ENCODE measurements around the gene PLRG1.

The PLRG1 gene

GRCh38 chr4:154559494-154560418 lies 9.6 kb upstream of the PLRG1 start:
- H3K4me3 Mint-ChIP-seq: no peak overlapping the region

GRCh38 chr4:154559141-154559493 lies 8.9 kb upstream of the PLRG1 start:
- Mint-ChIP-seq H3K4me3 (no peak overlapping the region), H3K36me3 (no peaks in the 10 kb centered on the region), H3K4me1 (ENCODE audit: low read depth) (no peaks in the 10 kb centered on the region), H3K27ac (no peak overlapping the region), H3K9me3 (ENCODE audit: low read depth) (no peaks in the 10 kb centered on the region), H3K27me3 (peaks cover 13% of the 10 kb centered on the region)

More at GRCh38 chr4:154559494-154560418, 9.6 kb upstream of the PLRG1 start:
- Mint-ChIP-seq H3K27ac (no peak overlapping the region), H3K4me1 (ENCODE audit: low read depth) (no peaks in the 10 kb centered on the region), H3K36me3 (no peaks in the 10 kb centered on the region), H3K9me3 (ENCODE audit: low read depth) (no peaks in the 10 kb centered on the region), H3K27me3 (peaks cover 13% of the 10 kb centered on the region)

- Mint-ChIP-seq H3K36me3 (peaks cover 2% of the 10 kb centered on the region), H3K9me3 (ENCODE audit: low read depth) (no peaks in the 10 kb centered on the region), H3K4me3 (peak overlapping the region; percentile 23), H3K4me1 (ENCODE audit: low read depth) (peaks cover 26% of the 10 kb centered on the region), H3K27ac (no peak overlapping the region), H3K27me3 (no peaks in the 10 kb centered on the region)
Measured at GRCh38 chr4:154551872-154552686, 1.9 kb upstream of the PLRG1 start.

- H3K27ac Mint-ChIP-seq: no peak overlapping the region
- H3K4me1 Mint-ChIP-seq (ENCODE audit: low read depth): peaks cover 27% of the 10 kb centered on the region
- peaks cover 6% of the 10 kb centered on the region for H3K36me3 Mint-ChIP-seq
- no peaks in the 10 kb centered on the region for H3K27me3 Mint-ChIP-seq
- no peak overlapping the region for H3K4me3 Mint-ChIP-seq
- no peaks in the 10 kb centered on the region for H3K9me3 Mint-ChIP-seq (ENCODE audit: low read depth)
Measured at GRCh38 chr4:154545689-154546088, 4.5 kb downstream of the PLRG1 start.

GRCh38 chr4:154542271-154542879 lies 7.8 kb downstream of the PLRG1 start:
- Mint-ChIP-seq H3K27ac (no peak overlapping the region), H3K4me1 (ENCODE audit: low read depth) (peaks cover 7% of the 10 kb centered on the region), H3K9me3 (ENCODE audit: low read depth) (no peaks in the 10 kb centered on the region), H3K27me3 (no peaks in the 10 kb centered on the region), H3K36me3 (peaks cover 6% of the 10 kb centered on the region), H3K4me3 (no peak overlapping the region)

- Mint-ChIP-seq H3K4me3 (no peak overlapping the region), H3K36me3 (no peaks in the 10 kb centered on the region), H3K27ac (no peak overlapping the region), H3K4me1 (ENCODE audit: low read depth) (no peaks in the 10 kb centered on the region), H3K27me3 (no peaks in the 10 kb centered on the region), H3K9me3 (ENCODE audit: low read depth) (no peaks in the 10 kb centered on the region)
Measured at GRCh38 chr4:154534296-154534695, 15.9 kb downstream of the PLRG1 start.

- H3K4me1 Mint-ChIP-seq (ENCODE audit: low read depth): no peaks in the 10 kb centered on the region
- H3K27me3 Mint-ChIP-seq: peaks cover 12% of the 10 kb centered on the region
- H3K4me3 Mint-ChIP-seq: no peak overlapping the region
- no peak overlapping the region for H3K27ac Mint-ChIP-seq
- no peaks in the 10 kb centered on the region for H3K36me3 Mint-ChIP-seq
- H3K9me3 Mint-ChIP-seq (ENCODE audit: low read depth): no peaks in the 10 kb centered on the region
Measured at GRCh38 chr4:154529728-154530519, 20.3 kb downstream of the PLRG1 start.

GRCh38 chr4:154528869-154529268 lies 21.3 kb downstream of the PLRG1 start:
- Mint-ChIP-seq H3K27me3 (peaks cover 12% of the 10 kb centered on the region), H3K4me1 (ENCODE audit: low read depth) (no peaks in the 10 kb centered on the region), H3K27ac (no peak overlapping the region), H3K4me3 (no peak overlapping the region), H3K36me3 (no peaks in the 10 kb centered on the region), H3K9me3 (ENCODE audit: low read depth) (no peaks in the 10 kb centered on the region)

GRCh38 chr4:154527308-154527707 lies 22.9 kb downstream of the PLRG1 start:
- Mint-ChIP-seq H3K4me1 (ENCODE audit: low read depth) (no peaks in the 10 kb centered on the region), H3K36me3 (no peaks in the 10 kb centered on the region), H3K27ac (no peak overlapping the region), H3K9me3 (ENCODE audit: low read depth) (no peaks in the 10 kb centered on the region), H3K4me3 (no peak overlapping the region), H3K27me3 (peaks cover 16% of the 10 kb centered on the region)

- Mint-ChIP-seq H3K4me1 (ENCODE audit: low read depth) (no peaks in the 10 kb centered on the region), H3K27ac (no peak overlapping the region), H3K4me3 (no peak overlapping the region)
Measured at GRCh38 chr4:154526151-154526550, 24.0 kb downstream of the PLRG1 start.

GRCh38 chr4:154521607-154522006 lies 28.6 kb downstream of the PLRG1 start:
- Mint-ChIP-seq H3K4me3 (no peak overlapping the region), H3K9me3 (ENCODE audit: low read depth) (no peaks in the 10 kb centered on the region), H3K4me1 (ENCODE audit: low read depth) (no peaks in the 10 kb centered on the region), H3K27ac (no peak overlapping the region), H3K36me3 (no peaks in the 10 kb centered on the region), H3K27me3 (peaks cover 24% of the 10 kb centered on the region)

More at GRCh38 chr4:154526151-154526550, 24.0 kb downstream of the PLRG1 start:
- Mint-ChIP-seq H3K36me3 (no peaks in the 10 kb centered on the region), H3K27me3 (peaks cover 20% of the 10 kb centered on the region), H3K9me3 (ENCODE audit: low read depth) (no peaks in the 10 kb centered on the region)

GRCh38 chr4:154519214-154519613 lies 31.0 kb downstream of the PLRG1 start:
- peaks cover 23% of the 10 kb centered on the region for H3K27me3 Mint-ChIP-seq
- no peak overlapping the region for H3K4me3 Mint-ChIP-seq
- H3K4me1 Mint-ChIP-seq (ENCODE audit: low read depth): no peaks in the 10 kb centered on the region
- no peaks in the 10 kb centered on the region for H3K9me3 Mint-ChIP-seq (ENCODE audit: low read depth)
- no peak overlapping the region for H3K27ac Mint-ChIP-seq
- H3K36me3 Mint-ChIP-seq: no peaks in the 10 kb centered on the region

- H3K27me3 Mint-ChIP-seq: peaks cover 24% of the 10 kb centered on the region
- H3K36me3 Mint-ChIP-seq: no peaks in the 10 kb centered on the region
- H3K27ac Mint-ChIP-seq: no peak overlapping the region
- H3K4me3 Mint-ChIP-seq: no peak overlapping the region
- no peaks in the 10 kb centered on the region for H3K9me3 Mint-ChIP-seq (ENCODE audit: low read depth)
- H3K4me1 Mint-ChIP-seq (ENCODE audit: low read depth): no peaks in the 10 kb centered on the region
Measured at GRCh38 chr4:154517591-154517990, 32.6 kb downstream of the PLRG1 start.

GRCh38 chr4:154516318-154517029 lies 33.7 kb downstream of the PLRG1 start:
- peaks cover 23% of the 10 kb centered on the region for H3K27me3 Mint-ChIP-seq

More at GRCh38 chr4:154516318-154517029, 33.7 kb downstream of the PLRG1 start:
- Mint-ChIP-seq H3K27ac (no peak overlapping the region), H3K36me3 (no peaks in the 10 kb centered on the region), H3K4me1 (ENCODE audit: low read depth) (no peaks in the 10 kb centered on the region), H3K4me3 (no peak overlapping the region), H3K9me3 (ENCODE audit: low read depth) (no peaks in the 10 kb centered on the region)

Data from activated naive CD8-positive, alpha-beta T cell (primary cell).